Glomerular visceral epithelial cell (primary cell): ENCODE results near the gene FCER1A.

ENCODE experiments used
- DNase-seq: peaks from one replicate; pipeline ENCODE4 v3.0.0-alpha.2; 2016; ENCODE audit errors: extremely low spot score

The FCER1A gene

GRCh38 chr1:159352436-159352835, 50.3 kb downstream of the FCER1A start:
- DNase-seq: no peak
